Measurements from ENCODE around the gene TOX4.

DNA sequence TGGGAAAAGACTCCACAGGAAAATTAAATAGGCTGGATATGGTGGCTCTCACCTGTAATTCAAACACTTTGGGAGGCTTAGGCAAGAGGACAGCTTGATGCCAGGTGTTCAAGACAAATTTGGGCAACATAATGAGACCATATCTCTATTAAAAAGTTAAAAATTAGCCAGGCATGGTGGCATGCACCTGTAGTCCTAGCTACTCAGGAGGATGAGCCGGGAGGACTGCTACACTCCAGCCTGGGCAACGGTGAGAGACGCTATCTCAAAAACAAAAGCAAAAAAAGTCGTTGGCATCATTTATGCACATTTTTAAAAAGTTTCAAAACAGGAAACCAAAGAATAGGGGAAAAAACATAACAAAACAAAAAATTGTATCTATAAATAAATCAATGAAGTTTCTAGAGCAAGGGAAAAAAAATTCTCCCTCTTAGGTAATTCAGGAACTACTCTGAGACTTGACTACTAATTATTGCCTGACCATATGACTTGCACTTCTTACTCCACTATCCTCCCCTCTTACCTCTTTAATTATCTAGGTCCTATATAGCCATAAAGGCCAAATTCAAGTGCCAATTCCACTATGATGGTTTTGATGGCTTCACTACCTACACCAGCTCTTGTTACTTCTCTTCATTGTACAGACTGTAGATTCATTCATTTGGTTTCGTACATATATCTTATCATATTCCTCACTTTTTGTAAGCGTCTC, 32.6 kb downstream of the TOX4 start:
- TF ChIP-seq, protein P1, sequence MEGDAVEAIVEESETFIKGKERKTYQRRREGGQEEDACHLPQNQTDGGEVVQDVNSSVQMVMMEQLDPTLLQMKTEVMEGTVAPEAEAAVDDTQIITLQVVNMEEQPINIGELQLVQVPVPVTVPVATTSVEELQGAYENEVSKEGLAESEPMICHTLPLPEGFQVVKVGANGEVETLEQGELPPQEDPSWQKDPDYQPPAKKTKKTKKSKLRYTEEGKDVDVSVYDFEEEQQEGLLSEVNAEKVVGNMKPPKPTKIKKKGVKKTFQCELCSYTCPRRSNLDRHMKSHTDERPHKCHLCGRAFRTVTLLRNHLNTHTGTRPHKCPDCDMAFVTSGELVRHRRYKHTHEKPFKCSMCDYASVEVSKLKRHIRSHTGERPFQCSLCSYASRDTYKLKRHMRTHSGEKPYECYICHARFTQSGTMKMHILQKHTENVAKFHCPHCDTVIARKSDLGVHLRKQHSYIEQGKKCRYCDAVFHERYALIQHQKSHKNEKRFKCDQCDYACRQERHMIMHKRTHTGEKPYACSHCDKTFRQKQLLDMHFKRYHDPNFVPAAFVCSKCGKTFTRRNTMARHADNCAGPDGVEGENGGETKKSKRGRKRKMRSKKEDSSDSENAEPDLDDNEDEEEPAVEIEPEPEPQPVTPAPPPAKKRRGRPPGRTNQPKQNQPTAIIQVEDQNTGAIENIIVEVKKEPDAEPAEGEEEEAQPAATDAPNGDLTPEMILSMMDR (IDR thresholded peaks at IDR 0.05; ENCODE audit: insufficient read depth, low read length, poor library complexity, severe bottlenecking), result no peak
- no peak for TF ChIP-seq EZH2phosphoT487 (conservative IDR thresholded peaks at IDR 0.05; ENCODE audit: low read length)
